ENCODE data around the gene SNCB.
A peak's percentile ranks its signal among the peaks of the same experiment; 100 is the strongest.

Gene SNCB

GRCh38 chr5:176660860-176661641, 30.7 kb upstream of the SNCB start:
- peak; percentile 65 for DNase-seq

GRCh38 chr5:176660530-176660859, 30.2 kb upstream of the SNCB start:
- DNase-seq, result no peak

- DNase-seq, result no peak
These were observed 29.6 kb upstream of the SNCB start for GRCh38 chr5:176659860-176660461.

DNA sequence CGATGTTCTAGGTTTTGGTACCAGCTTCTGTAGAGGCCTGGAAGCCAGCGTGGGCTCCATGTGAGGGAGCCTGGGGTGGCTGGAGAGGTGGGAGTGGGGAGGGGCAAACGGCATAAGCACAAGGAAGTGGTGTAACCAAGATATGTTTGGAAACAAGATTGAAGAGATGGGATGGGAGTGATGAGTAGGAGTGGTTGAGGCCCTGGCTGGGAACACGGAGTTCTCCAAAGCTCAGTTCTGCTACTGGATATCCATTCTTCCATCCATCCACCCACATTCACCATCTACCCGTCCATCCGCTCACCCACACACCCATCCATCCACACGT, 29.1 kb upstream of the SNCB start:
- DNase-seq, result no peak

- DNase-seq, result peak; percentile 0
These were observed 28.6 kb upstream of the SNCB start for GRCh38 chr5:176658817-176659511.

DNA sequence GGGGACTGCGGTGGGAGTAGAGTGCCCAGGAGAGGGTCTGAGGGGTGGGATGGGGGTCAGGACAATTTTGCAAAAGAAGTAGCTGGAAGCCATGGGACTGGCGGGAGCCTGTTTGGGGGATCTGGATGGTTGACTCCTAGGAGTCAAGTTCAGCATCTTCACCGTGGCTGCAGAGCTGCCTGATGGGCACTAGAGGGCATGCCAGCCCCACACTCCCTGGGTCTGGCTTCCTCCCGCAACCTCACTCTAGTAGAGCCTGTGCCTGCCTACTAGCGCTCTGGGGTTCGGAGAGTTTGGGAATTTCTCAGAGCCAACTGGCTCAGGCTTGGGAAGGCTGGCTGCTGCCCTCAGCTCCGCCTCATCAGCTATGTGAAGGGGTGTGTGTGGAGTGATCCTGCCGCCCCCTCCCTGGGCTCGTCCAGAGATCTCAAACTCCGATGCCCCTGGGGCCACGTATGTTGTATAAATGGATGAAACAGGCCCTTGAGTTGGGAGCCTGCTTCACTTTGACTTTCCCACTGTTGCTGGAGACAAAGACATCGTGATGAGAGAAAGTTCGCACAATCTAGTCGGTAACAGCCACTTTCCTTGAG, 27.8 kb upstream of the SNCB start:
- peak; percentile 39 for DNase-seq

DNA sequence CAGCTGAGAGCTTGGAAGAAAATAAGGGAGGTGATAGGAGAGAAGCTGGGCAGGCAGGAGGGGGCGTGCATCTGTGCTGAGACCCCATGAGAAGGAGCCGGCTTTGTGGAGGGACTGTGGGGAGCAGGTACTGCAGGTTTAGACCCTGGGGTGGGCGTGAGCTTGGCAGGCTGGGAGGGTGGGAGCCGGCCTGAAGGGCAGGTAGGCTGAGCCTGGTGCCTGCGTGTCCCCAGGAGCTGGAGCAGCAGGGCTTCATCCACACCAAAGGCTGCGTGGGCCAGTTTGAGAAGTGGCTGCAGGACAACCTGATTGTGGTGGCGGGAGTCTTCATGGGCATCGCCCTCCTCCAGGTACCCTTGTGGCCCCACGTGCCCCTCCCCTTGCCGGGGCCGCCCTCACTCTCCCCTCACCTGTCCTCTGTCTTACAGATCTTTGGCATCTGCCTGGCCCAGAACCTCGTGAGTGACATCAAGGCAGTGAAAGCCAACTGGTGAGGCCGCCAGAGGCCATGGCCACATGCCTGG, 26.2 kb upstream of the SNCB start:
- DNase-seq, result no peak

DNA sequence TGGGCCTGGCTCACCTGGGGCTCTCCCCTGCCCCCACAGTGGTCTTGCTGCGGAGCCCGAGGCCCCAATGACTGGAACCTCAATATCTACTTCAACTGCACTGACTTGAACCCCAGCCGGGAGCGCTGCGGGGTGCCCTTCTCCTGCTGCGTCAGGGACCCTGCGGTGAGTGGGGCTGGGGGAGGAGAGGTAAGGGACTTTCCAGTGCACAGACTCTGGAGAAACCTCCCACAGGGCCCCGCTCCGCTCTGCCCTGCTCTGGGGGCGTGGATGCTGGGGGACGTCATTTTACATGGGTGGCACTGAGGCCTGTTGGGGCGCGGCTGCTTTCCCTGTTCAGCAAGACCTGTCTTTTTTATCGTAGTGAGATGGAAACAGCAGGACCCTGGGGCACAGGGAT, 24.5 kb upstream of the SNCB start:
- DNase-seq, result no peak

- DNase-seq, result peak; percentile 3
These were observed 23.4 kb upstream of the SNCB start for GRCh38 chr5:176653401-176654385.

DNA sequence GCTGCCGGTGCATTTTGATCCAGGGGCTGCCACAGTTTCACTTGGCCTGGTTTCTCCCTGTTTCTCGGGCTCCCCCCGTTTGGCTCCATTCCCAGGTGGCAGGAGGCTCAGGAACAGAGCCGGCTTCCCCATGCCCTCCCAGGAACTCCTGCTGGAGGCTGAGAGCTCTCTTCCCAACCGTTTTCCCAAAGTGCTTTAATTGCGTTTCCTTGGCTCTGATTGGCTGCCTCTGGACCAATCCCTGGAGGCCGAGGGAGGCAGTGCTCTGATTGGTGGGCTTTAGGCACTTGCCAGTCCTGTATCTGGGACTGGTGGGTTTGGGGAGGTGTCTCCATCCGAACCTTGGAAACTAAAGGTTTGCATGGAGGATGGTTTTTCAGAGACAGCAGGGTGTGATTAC, 21.8 kb upstream of the SNCB start:
- DNase-seq, result no peak

DNA sequence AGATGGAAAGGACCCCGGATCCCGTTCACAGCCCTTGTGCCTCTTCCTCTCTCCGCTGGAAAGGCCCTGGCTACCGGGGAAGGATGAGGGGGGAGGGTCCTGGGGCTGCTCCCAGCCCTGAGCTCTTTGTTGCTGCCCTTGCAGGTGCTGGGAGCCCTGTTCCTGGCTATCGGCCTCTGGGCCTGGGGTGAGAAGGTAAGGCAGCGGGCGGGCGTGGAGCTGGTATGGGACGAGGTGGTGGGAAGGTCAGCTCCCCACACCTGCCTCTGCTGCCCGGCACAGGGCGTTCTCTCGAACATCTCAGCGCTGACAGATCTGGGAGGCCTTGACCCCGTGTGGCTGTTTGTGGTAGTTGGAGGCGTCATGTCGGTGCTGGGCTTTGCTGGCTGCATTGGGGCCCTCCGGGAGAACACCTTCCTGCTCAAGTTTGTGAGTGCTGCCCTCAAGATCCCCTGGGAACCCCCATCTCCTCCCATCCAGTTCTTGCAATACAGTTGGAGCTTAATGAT, 21.2 kb upstream of the SNCB start:
- no peak for DNase-seq

DNA sequence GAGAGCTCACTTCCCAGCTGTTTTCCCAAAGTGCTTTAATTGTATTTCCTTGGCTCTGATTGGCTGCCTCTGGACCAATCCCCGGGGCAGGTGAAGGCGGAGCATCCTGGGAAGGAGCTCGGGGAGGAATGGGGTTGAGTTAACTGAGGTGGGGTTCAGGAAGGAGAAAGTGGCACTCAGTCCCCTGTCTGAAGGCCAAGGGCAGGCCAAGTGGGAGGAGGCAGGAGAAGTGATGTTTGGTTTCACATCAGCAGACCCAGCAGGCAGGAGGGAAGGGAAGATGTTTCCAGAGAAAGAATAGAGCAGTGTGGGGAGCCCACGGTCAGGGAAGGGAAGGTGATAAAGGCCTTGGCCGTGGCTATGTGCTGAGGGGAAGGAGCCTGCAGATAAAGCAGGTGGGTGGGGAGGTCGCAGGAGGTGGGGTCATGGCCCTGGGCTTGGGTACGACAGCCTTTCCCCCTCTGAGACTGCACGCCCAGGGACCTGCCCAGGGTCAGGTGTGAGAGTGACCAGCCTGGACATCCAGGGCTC, 20.1 kb upstream of the SNCB start:
- DNase-seq, result no peak

DNA sequence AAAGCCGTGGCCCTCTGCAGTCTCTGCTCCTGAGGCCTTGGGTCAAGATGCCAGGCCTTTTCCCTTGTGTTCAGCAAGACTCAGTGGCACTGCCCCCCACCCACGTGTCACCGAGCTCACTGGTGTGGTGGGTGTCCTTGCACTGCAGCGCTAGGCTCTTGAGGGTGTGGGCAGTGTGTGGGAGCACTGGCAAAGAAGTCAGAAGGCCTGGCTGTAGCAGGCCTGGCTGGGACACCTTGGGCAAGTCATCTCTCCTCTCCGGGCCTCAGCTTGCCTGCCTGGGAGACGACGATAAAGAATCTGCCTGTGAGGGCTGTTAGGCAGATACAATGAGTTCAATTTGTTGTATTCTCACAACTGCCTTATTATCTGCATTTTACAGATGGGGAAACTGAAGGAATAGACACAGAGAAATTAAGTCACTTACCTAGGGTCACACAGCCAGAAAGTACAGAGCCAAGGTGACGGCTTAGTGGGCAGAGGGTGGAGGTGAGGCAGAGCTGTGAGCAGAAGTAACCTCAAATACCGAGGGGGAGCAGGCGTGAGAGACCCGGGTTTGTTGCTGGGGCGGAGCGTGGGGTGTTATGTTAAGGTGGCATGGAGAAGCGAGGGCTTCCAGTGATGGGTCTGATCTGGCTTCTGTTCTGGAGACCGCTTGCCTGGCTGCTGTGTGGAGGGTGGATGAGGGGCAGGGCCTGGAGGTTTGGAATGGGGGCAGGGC, 18.3 kb upstream of the SNCB start:
- no peak for DNase-seq

DNA sequence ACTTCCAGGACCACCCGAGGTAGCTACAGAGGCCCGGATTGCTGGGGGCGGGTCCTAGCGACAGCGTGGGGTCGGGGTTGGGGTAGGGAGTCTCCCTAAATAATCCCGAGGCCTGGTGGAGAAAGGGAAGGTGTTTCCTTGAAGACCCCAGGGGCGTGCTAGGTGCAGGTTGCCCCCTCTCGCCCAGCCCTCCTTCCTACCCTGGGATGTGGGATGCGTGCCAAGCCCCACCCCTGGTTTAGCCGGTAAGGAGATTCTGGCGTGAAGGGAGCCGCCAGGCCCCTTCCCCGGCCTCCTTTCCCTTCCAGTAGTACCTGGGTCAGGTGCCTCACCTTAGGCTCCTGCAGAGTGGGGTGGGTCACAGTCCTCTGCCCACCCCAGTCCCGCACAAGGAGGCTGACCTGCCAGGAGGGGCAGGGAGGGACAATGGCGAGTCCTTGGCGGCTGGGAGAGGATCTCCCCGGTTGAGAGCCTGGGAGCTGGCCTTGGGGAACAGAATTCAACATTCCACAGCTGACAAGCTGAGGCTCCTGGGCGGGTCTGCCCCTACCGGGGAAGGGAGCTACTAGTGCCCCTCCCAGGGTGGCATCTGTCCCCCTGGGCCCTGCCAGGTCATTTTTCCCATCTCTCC, 17.6 kb upstream of the SNCB start:
- peak; percentile 1 for DNase-seq

DNA sequence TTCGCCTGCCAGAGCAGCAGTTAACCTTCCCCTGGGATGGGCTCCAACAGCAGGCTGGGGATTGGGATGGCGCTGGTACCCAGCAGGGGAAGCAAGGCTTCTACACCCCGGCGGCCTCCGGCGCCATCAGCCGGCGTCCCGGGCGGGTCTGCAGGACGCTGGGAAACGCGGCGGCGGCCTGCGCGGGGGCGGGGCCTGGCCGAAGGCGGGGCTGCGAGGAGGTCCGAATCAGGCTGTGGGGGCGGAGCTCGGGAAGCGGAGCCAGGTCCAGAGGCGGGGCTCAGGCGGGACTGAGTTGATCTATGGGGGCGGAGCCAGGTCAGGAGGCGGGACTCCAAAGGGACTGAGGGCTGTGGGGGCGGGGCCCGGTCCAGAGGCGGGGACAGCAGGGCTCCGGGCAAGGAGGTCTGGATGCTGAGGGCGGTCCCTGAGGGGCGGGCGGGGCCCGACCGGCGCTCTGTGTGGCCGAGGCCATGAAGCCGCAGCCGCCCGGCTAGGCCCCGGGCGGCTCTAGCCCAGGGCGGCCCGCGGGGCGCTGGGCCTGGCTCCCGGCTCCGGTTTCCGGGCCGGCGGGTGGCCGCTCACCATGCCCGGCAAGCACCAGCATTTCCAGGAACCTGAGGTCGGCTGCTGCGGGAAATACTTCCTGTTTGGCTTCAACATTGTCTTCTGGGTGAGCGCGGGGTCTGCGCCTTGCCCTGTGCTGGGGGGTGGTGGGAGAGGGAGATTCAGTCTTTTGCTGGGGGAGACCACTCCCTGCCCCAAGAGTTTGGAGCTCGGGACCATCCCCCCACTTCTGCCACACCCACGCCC, 16.9 kb upstream of the SNCB start, which contains the start of gene TSPAN17:
TSPAN17 (plus strand) TSS at position 455 of the 813 bp plus-strand sequence; CDS start at position 587, 132 bp downstream.
- peak; percentile 99 for DNase-seq

- no peak for DNase-seq
These were observed 16.3 kb upstream of the SNCB start for GRCh38 chr5:176646707-176647029.

- DNase-seq, result no peak
These were observed 15.8 kb upstream of the SNCB start for GRCh38 chr5:176646049-176646706.

DNA sequence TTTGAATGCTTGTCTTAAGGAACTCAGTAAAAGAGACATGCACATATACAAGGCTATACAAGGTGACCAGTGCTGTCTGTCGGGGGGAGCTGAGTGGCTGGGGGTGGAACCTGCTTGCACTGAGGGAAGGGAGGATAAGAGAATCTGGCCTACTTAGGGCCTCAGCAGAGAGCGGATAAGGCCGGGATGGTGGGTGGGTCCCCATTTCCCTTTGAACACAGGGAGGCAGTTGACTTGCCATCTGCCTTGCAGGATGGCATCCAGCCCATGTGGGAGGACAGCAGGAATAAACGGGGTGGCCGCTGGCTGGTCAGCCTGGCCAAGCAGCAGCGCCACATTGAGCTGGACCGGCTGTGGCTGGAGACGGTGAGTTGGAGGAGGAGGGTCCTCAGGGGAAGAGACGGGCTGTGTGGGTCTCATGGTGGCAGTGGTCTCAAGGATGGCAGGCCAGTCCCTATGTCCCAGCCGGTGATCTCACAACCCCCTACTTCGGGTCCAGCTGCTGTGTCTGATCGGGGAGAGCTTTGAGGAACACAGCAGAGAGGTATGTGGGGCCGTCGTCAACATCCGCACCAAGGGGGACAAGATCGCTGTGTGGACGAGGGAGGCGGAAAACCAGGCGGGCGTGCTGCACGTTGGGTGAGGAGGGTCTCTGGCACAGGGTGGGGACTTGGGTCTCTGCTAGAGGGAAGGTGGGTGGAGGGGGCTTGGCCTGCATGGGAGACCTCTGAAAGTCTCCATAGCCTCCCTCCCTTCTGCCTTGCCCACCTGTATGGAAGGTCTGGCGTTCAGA, 14.7 kb upstream of the SNCB start:
- DNase-seq, result no peak

- DNase-seq, result no peak
These were observed 14.0 kb upstream of the SNCB start for GRCh38 chr5:176644294-176644693.

Data from kidney glomerular epithelial cell (primary cell).